Adrenal gland (tissue), 5 donors: ENCODE data around the gene MANEA.

Source experiments
- CTCF ChIP-seq, 6 experiments: fragments of 450-650 bp in 4 of 6; fragments of 200-600 bp in 2 of 6; sonication (generic) in 1 of 6; IDR thresholded peaks; 1 replicate in 5 of 6; 2 replicates in 1 of 6; pipeline versions ENCODE4 v1.5.1 to v1.8.0; 2016 to 2021; ENCODE audit warnings: antibody characterized with exemption in 6 of 6, mild to moderate bottlenecking in 2 of 6, moderate library complexity in 1 of 6
- POLR2A ChIP-seq, 2 donors: fragments of 450-650 bp; IDR thresholded peaks; one replicate each; pipeline ENCODE4 v1.6.1; 2017; ENCODE audit warnings: antibody characterized with exemption in 2 of 2, mild to moderate bottlenecking in 2 of 2, moderate library complexity in 1 of 2
- donor health status: DM: no; HTN: no; CAD: no.

GRCh38 chr6:95658886-95659285, 81.6 kb downstream of the MANEA start:
- TF ChIP-seq CTCF (IDR thresholded peaks at IDR 0.05) = no peak
- TF ChIP-seq POLR2A (IDR thresholded peaks at IDR 0.05) = no peak
